Activated CD4-positive, alpha-beta T cell treated with anti-CD3 and anti-CD28 coated beads for 24 hours (primary cell): ENCODE results near the gene SCAF1.

ENCODE experiments used
- DNase-seq, 2 donors: peaks; one replicate each; pipeline ENCODE4 v3.0.0-alpha.2; 2020; ENCODE audit warnings: low read depth in 2 of 2

The SCAF1 gene, protein sequence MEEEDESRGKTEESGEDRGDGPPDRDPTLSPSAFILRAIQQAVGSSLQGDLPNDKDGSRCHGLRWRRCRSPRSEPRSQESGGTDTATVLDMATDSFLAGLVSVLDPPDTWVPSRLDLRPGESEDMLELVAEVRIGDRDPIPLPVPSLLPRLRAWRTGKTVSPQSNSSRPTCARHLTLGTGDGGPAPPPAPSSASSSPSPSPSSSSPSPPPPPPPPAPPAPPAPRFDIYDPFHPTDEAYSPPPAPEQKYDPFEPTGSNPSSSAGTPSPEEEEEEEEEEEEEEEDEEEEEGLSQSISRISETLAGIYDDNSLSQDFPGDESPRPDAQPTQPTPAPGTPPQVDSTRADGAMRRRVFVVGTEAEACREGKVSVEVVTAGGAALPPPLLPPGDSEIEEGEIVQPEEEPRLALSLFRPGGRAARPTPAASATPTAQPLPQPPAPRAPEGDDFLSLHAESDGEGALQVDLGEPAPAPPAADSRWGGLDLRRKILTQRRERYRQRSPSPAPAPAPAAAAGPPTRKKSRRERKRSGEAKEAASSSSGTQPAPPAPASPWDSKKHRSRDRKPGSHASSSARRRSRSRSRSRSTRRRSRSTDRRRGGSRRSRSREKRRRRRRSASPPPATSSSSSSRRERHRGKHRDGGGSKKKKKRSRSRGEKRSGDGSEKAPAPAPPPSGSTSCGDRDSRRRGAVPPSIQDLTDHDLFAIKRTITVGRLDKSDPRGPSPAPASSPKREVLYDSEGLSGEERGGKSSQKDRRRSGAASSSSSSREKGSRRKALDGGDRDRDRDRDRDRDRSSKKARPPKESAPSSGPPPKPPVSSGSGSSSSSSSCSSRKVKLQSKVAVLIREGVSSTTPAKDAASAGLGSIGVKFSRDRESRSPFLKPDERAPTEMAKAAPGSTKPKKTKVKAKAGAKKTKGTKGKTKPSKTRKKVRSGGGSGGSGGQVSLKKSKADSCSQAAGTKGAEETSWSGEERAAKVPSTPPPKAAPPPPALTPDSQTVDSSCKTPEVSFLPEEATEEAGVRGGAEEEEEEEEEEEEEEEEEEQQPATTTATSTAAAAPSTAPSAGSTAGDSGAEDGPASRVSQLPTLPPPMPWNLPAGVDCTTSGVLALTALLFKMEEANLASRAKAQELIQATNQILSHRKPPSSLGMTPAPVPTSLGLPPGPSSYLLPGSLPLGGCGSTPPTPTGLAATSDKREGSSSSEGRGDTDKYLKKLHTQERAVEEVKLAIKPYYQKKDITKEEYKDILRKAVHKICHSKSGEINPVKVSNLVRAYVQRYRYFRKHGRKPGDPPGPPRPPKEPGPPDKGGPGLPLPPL

GRCh38 chr19:49641688-49642491 is at the start of gene SCAF1:
SCAF1 (plus strand) TSS chr19:49642209; CDS start chr19:49645027, 2,818 bp downstream.
- DNase-seq: peak; percentile 98

DNA sequence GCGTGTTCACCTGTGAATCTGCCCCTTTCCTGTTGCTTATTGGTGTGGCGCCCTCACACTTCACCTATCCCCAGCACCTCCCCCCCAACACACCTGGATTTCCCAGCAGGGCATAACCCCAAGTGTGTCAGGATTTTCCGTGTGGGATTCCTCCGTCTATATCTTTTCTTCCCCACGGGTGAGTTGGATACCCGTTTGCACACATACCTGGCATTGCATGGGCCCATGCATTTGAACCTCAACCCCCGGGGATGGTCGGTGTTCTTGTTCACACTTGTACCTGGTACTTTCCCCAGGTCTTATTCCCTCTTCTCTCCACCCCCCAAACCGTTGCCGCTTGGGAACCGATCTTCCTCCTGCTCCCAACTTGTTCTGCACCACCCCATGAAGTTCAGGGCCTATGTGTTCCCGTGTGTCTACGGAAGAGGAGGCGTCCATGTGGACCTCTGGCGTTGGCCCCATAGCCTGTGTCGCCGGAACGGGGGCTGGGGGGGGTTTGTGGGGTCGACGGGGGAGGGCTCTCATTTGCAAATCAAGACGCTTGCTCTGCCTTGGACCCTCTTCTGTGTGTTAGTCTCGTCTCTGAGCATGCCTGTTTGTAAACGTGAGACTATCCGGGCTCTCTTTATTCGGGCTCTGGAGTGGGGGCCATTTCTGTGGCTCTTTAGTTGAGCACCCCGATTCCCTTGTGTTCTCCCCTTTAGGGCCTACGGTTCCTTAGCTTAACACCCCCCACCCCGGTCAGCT is 49.4 kb upstream of the SCAF1 start:
- no peak for DNase-seq

DNA sequence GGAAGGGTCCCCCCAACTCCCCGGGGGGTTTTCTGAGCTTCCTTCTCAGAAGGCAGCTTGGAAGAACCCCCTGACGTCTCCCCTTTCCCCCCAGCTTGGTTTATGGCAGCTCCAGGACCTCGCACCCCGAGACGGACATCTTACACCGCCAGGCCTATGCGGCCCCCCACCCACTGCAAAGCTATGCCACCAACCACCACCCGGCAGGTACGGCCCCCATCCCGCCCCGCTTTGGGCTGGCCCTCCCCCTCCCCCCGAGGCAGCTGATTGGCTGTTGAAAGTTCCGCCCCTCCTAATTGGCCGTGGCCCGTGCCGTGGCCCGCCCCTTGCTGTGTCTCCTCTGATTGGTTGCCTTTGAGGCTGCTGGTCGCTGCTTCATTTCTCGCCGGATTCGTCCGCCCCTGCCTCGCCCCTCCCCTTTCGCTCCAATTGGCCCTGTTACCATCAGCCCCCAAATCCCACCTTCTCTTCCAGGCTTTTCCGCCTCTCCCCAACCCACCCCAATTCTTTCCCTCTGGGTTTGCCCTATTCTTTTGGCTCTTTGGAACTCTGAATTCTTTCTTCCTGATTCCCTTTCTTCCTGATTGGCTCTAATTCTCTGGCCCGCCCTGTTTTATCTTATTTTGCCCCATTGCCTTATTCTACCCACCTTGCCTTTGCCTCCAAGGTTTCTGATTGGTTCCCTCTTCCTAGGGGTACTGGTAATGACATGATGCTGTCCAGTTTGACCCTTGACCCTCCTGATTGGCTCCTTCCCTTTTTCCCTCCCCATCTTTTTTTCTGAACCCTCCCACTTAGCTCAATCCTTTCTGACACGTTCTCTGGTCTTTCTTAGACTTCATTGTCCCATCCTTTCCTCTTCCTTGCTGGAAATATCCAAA is 48.5 kb upstream of the SCAF1 start:
- DNase-seq: peak; percentile 90 to 95

DNA sequence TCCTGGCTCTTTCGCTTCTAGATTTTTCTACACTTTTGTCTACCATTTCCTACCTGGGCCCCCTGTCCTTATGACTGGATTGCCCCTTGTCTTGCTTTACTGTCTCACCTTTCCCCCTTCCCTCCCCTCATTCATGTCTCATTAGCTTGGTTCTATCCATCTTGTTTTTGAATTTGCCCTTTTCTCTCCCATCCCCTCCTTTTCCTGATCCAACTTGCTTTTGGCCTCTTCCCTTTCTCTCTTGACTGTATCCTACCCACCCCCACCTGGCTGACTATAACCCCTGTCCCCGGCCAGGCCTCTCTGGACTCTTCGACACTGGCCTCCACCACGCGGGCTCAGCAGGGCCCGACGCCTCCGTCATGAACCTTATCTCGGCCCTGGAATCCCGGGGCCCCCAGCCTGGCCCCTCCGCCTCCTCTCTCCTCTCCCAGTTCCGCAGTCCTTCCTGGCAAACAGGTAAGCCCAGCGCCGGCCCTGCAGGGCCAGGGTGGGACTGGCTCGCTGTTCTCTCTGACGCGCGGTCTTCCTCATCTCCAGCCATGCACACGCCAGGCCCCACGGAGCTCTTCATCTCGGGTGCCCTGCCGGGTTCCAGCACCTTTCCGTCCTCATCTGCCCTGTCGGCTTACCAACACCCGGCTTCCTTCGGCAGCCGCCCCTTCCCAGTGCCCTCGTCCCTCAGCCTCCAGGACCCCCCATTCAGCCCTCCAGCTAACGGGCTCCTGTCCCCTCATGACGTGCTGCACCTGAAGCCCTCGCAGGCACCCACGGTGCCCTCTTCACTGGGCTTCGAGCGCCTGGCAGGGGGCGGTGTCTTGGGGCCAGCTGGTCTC is 47.6 kb upstream of the SCAF1 start:
- no peak for DNase-seq

GRCh38 chr19:49594993-49595818 is 46.8 kb upstream of the SCAF1 start:
- DNase-seq: no peak

- DNase-seq: no peak
Observed at GRCh38 chr19:49595819-49596404, 46.1 kb upstream of the SCAF1 start.

- no peak for DNase-seq
Observed at GRCh38 chr19:49596407-49596806, 45.6 kb upstream of the SCAF1 start.

DNA sequence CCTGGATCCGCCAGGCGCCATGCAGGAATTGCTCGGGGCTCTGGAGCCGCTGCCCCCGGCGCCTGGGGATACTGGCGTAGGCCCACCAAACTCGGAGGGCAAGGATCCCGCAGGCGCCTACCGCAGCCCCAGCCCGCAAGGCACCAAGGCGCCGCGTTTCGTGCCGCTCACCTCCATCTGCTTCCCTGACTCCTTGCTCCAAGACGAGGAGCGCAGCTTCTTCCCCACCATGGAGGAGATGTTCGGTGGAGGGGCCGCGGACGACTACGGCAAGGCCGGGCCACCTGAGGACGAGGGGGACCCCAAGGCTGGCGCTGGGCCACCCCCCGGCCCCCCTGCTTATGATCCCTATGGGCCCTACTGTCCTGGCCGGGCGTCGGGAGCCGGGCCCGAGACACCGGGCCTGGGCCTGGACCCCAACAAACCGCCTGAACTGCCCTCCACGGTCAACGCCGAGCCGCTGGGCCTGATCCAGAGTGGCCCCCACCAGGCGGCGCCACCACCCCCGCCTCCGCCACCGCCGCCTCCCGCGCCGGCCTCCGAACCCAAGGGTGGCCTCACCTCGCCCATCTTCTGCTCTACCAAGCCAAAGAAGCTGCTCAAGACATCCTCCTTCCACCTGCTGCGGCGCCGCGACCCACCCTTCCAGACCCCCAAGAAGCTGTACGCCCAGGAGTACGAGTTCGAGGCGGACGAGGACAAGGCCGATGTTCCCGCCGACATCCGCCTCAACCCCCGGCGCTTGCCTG is 44.9 kb upstream of the SCAF1 start:
- DNase-seq: no peak

- DNase-seq: no peak
Observed at GRCh38 chr19:49597703-49597974, 44.4 kb upstream of the SCAF1 start.

- no peak for DNase-seq
Observed at GRCh38 chr19:49599378-49600295, 42.4 kb upstream of the SCAF1 start.

GRCh38 chr19:49601482-49602038 is 40.4 kb upstream of the SCAF1 start:
- DNase-seq: no peak

- DNase-seq: no peak
Observed at GRCh38 chr19:49602806-49603205, 39.2 kb upstream of the SCAF1 start.

- no peak for DNase-seq
Observed at GRCh38 chr19:49605605-49606004, 36.4 kb upstream of the SCAF1 start.

GRCh38 chr19:49609499-49610092 is 32.4 kb upstream of the SCAF1 start:
- no peak for DNase-seq

GRCh38 chr19:49613374-49613773 is 28.6 kb upstream of the SCAF1 start:
- DNase-seq: no peak
